HG03196 (cell line): Measurements from ENCODE around the gene ENPP7.
"Not testable (repeated sequence)": the region's sequence is repeated elsewhere in the genome, so short reads cannot be mapped to it uniquely, and the experiment has no call there.

Experiments
- ATAC-seq: cut with Tn5 transposase; IDR thresholded peaks from one replicate; pipeline ENCODE4 v1.9.1; 2021; ENCODE audit not compliant: unreplicated experiment

The ENPP7 gene

DNA sequence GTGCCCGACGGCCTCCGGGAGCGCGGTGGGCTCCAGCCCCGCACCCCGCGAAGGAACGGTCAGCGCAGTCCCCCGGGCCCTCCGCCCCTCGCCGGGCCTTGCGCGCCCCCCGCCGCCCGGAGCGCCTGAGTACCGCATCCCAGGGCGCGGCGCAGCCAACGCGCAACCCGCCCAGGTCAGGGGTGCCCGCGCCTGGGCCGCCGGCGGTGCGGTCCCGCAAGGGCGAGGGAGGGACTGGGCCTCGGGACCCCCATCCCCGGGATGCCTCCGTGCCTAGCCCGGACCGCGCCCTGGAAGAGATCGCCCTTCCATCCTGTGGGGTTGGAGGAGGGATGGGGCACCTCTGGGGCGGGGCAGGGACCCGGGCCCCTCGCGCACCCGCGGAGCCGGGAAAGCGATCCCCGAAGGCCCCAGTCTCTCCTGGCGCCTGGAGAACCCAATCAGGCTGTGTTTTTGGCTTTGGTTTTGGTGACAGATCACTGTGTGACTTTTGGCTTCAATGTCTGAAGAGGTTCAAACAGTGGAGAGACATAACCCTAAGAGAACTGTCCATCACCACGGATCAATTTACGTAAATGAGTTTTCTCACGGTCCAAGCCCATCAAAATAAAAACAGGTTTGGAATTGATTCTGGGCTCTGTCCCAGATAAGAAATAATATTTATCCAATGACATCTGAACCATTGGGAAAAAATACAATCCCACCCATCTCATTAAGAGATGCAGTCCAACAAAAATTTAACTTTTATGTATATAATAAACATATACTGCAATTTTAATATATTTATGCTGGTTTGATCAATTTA lies 17.8 kb downstream of the ENPP7 start:
- ATAC-seq, result no peak

DNA sequence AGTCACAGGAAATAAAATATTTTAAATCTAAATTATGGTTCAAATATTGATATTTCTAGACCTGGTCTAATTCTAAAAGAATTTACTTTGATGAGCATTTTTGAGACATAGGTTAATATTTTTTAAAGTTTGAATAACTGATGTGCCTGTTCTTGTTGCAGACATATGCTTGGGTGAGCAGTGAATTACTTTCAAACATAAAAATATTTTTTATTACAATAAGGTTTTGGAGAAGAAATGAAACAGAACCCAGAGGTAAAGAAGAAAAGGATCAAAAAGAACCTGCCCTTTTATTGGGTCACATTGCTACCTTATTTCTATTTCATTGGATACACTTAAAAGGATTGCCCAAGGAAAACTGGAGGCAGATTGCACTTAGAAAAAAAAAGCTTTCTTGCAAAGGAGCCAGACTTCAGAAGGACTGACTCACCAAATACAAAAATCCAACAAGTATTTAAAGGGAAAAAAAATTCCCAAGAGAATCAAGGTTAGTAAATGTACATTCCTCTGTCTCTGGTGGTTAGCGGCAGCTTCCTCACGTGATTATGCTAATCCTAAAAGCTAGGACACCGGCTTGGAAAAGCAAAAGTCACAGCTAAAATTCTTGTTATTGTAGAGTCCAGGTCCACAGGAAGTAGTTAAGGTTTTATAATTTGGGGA lies 18.5 kb downstream of the ENPP7 start:
- ATAC-seq, result no peak

DNA sequence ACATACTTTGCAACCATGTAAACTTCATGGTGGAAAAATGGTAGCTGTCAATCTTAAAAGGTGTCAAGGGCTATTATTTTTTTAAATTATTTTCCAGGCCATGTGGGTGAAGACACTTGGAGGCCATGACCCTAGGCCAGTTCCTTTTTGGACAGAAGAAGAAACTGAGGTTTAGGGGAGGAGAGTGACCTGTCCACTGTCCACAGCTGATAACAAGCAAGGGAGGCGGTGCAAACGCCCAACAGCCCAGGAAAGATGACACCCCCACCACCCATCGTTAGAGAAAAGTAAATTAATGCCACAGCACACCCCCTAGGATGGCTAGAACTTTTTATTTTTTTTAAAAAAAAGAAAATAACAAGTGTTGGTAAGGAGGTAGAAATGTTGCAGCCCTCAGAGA lies 19.2 kb downstream of the ENPP7 start:
- ATAC-seq, result no peak

DNA sequence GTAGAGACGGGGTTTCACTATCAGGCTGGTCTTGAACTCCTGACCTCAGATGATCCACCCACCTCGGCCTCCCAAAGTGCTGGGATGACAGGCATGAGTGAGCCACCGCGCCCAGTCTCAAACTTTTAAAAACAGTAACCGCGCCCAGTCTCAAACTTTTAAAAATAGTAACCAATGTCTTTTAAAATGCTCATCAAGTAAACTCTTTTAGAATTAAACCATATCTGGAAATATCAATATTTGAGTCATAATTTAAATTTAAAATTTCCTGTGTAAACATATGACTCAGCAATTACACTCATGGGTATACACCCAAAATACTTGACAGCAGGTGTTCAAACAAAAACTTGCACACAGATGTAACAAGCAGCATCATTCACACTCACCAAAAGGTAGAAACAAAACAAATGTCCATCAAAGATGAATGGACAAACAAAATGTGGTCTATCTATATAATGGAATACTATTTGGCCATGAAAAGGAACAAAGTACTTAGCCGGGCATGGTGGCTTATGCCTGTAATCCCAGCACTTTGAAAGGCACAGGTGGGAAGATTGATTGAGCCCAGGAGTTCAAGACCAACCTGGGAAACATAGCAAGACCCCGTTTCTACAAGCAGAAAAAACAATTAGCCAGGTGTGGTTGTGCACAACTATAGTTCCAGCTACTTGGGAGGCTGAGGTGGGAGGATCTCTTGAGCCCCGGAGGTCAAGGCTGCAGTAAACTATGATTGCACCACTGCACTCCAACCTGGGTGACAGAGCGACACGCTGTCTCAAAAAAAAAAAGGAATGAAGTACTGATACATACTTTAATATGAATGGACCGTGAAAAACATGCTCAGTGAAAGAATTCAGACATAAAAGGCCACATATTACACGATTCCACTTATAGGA lies 20.2 kb downstream of the ENPP7 start:
- no peak for ATAC-seq

DNA sequence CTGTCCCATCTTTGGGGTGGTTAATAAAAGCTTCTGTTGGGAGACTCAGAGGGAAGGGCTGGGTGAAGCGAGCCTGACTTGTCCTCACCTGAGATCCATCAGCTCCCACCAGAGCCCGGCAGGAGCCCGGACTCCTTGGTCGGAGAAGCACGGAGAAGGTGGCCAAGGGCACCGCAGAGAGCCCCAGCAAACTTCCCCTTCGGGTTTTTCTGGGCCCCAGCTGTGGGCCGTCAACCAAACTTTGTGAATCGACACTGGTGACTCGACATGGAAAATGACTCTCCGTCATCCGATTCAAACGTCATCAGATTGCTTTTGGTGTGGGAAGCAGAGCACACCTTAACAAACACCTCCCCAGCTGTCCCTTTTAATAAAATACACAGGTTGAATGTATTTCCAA lies 21.4 kb downstream of the ENPP7 start:
- no peak for ATAC-seq

DNA sequence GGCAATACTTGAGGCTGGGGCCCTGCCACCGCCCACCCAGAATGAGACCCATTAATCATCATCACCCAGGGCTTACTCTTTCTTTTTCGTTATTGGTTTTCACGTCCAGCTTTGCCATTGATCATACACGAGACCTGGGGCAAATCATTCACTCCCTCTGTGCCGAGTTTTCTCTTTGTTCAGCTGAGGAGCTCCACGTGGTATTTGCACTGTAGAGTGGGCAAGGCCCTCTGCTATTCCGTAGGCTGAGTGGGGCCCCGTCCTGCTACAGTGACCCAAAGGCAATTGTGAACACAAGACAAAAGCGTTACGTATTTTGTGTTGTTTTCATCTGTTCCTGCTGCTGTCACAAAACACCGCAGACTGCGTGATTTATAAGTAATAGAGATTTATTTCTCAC lies 23.6 kb downstream of the ENPP7 start:
- ATAC-seq, result no peak

DNA sequence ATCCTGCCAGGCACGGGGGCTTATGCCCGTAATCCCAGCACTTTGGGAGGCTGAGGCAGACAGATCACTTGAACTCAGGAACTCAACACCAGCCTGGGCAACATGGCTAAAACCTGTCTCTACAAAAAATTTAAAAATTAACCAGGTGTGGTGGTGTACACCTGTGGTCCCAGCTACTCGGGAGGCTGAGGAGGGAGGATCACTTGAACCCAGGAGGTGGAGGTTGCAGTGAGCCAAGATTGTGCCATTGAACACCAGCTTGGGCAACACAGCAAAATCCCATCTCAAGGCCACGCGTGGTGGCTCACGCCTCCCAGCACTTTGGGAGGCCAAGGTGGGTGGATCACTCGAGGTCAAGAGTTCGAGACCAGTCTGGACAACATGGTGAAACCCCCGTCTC lies 24.2 kb downstream of the ENPP7 start:
- not testable (repeated sequence) for ATAC-seq

DNA sequence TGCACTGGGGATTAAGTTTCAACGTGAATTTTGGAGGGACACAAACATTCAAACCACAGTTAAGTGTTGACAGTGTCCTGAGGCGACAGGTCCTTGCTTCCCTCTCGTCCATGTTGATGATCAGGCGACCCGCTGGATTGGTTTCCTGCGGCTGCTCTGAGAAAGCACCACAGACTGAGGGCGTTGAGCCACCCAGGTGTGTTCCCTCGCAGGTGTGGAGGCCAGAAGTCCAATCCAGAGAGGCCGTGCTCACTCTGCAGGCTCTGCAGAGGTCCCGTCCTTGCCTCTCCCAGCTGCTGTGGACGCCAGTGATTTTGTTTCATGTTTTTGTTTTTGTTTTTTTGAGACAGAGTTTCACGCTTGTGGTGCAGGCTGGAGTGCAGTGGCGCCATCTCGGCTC lies 24.8 kb downstream of the ENPP7 start:
- ATAC-seq, result no peak

DNA sequence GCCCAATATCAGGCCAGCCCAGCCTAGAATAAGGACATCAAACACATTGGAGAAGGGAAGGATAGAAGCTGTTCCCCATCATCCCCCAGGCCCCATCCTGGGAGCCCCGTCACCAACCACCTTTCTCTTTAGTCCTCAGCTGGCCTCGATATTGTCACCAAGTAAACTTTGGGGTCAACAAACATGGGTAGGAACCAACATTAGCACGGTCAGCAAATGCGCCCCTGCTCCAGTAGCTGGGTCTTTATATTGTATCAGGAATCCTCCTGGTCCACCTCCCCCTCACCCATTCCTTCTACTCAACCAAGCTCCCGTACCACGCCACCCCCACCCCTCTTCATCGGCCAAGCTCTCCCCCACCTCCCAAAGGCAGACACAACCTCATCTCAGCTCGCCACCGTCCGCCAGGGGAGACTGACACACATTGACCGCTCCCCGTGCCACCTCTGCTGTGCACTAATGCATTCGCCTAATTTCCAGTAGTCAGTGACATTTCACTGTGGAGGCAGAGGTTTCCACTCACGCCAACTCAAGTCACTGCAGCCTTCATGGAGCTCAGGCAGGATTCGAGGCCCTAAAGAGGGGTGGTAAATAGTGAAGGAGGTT lies 26.5 kb downstream of the ENPP7 start:
- ATAC-seq, result no peak

DNA sequence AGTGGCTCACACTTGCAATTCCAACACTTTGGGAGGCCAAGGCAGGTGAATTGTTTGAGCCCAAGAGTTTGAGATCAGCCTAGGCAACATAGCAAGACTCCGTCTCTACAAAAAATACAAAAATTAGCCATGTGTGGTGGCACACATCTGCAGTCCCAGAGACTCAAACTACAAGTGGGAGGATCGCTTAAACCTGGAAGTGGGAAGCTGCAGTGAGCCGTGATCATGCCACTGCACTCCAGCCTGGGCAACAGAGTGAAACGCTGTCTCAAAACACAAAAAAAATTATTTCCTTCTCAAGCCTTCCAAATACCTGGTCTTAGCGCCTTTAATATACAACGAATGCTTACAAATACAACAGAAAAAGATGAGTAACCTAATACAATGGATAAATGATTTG lies 27.5 kb downstream of the ENPP7 start:
- no peak for ATAC-seq

DNA sequence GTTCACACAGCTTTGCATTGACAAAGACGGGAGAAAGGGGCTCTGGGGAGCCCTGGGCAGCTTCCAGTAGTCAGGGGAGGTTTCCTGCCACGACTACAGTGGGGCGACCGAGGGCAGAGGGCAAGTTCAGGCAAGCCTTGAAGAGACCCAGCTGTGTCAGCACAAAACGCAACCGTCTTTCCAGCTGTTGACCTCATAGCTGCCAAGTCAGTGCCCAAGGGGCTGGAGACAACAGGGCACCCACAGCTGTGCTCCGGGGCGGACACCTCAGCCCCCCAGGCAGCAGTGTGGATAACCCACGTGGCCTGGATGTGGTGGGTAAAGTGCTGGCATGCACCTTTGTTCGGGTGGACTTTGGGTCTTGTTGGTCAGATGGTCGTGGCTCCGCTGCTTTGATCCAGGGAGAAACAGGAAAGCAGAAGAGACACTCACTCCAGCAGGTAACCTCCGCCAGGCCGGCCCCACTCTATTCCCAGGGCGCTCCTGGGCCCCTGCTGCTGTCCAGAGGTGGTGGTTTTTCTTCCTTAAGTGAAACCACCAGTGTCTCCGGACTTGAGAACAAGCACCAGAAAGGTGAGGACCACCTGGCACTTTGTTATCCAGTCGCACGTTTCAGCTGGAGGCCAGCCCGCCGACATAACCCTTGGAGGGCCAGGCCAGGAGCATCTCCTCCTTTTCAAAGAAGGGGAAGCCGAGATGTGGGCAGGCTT lies 29.6 kb downstream of the ENPP7 start:
- ATAC-seq, result no peak

DNA sequence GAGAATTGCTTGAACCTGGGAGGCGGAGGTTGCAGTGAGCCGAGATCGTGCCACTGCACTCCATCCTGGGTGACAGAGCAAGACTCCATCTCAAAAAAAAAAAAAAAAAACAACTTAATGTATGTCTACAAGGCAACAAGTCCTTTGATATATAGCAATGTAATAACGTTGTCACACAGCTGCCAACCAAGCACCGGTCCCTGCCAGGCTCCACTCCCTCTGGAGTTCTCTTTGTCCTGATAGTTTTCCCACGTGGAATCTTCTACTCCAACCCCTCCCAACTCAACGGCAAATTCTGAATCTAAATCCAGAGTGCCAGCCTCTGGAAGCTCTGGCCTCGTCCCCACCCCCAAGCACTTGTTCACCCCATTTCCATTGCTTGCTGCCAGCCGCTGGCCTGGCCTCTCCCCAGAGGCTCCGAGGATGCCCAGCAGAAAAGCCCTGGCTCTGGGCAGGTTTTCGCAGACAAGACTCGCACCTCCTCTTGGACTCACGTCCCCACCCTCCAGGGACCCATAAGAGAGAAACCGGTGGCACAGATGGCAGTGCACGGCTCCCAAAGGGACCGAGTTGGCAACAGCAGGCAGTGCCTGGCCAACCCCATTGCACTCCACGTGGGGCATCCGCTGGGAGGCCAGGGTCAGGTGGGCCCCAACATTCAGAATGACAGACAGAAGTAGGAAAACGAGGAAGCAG lies 31.3 kb downstream of the ENPP7 start:
- ATAC-seq, result no peak

DNA sequence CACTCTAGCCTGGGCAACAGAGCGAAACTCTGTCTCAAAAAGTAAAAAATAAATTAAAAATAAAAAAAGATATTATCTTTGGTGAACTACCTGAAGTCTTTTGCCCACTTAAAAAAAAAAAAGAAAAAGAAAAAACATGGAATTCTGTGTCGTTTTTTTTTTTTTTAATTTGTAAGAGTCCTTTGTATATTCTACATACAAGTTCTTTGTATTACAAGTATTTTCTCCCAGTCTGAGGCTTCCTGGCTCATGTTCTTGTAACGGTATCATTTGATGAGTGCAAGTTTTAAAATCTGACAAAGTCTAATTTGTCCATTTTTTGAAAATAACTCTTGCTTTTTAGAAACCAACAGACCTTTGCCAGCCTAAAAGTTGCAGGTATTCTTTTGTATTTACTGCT lies 35.0 kb downstream of the ENPP7 start:
- no peak for ATAC-seq

DNA sequence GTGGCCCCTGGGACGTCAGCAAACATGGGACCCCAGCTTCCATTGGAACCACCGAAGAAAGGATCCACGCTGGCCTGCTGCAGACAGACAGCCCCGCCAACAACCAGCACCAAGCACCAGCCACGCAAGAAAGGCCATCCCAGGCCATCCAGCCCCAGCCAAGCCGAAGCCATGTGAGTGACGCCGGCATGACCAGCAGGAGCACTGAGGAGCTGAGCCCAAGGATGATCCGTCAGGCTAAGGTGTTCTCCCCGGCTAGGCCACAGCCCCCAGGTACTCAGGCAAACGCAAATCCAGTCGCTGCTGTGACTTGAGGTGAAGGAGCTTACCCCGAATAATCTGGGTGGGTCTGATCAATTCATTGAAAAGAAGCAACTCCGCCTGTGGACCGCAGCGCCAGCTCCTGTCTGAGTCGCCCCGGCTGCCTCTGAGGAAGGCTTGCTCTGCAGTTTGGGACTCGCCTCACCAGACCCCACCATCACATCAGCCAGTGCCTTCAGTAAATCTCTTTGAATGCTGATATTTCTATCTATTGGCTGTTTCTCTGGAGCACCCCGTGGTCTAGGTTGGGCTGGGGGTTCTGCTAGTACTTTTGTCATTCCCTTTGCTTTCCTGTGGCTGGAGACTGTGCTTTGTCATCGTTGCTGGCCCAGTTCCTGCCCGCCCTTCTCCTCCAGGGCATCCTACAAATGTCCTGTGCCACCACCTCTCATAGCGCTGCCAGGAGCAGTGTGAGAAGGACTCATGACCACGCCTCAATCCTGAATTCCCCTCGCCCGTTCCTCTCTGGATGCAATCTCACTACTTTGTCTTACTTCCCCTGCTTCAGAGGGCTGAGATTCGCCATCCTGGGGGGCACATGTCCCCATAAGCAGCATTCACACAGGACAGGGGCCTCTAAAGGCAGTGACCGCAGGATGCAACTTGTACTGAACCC lies 39.1 kb downstream of the ENPP7 start:
- no peak for ATAC-seq

DNA sequence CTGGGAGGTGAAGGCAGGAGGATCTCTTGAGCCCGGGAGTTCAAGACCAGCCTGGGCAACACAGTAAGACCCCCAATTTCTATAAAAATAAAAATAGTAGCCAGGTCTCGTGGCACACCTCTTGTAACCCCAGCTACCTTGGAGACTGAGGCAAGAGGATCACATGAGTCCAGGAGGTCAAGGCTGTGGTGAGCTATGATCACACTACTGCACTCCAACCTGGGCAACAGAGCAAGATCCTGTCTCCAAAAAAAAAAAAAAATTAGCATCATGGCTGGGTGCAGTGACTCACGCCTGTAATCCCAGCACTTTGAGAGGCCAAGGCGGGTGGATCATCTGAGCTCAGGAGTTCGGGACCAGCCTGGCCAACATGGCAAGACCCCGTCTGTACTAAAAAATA lies 40.5 kb downstream of the ENPP7 start:
- no peak for ATAC-seq

DNA sequence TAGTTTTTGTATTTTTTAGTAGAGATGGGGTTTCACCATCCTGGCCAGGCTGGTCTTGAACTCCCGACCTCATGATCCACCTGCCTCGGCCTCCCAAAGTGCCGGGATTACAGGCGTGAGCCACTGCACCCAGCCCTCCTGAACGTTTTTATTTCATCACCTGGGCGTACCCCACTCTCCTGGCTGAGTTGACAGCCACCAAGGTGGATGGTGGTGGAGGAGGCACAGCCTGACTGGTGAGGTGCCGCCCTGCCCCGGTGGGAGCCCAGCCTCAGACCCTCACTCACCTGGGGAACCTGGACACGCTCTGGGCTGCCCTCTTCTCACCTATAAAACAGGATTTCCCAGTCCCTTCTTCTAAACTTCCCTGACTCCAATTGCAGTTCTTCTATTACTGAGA lies 42.0 kb downstream of the ENPP7 start:
- not testable (repeated sequence) for ATAC-seq

DNA sequence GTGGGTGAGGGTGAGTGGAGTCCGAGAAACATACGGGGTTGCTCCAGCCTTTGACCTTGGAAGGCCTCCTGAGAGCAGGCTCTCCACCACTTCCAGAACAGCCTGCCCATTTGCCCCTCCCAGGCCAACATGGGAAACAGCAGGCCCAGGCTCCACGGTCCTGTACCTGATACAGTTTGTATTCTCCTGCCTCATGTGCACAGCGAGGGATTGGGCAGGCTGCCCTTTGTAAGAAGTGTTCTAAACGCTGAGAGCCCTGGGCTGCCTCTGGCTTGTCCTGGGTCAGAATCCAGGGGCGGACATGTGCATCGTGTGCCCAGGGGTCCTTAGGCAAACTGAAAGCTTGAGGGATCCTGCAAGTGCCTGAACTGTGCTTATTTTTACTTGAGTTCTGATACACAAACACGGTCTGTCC lies 43.8 kb downstream of the ENPP7 start:
- no peak for ATAC-seq

DNA sequence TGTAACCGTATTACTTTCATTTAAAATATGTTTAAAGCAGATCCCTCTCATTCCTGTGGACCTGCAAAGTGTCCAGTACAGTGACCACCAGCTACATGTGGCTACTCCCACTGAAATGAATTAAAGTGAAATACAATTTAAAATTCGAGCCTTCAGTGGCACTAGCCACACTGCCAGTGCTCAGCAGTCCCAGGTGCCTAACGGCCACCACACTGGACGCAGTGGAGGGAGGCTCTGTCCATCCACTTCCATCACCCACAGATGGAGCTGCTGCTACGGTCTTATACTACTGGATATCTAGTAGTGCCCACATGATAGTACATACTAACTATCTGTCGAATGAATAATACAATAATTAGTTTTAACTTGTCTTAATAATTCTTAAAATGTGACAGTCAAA lies 44.9 kb downstream of the ENPP7 start:
- ATAC-seq, result no peak
